ENCODE data around the gene HOXA4.

HOXA4 gene

GRCh38 chr7:27145914-27146412 lies 15.4 kb upstream of the HOXA4 start:
- Histone ChIP-seq H3K36me3 (replicated peaks; ENCODE audit: insufficient read depth, low read length) (no peaks in the 10 kb centered on the region), H3K4me1 (ENCODE audit: low read length) (no peaks in the 10 kb centered on the region), H3K9me2 (replicated peaks; ENCODE audit: insufficient read depth, low read length) (no peaks in the 10 kb centered on the region), H3K27ac (ENCODE audit: low read length) (no peak overlapping the region), H3K4me3 (ENCODE audit: low read length) (no peak overlapping the region), H3F3A (ENCODE audit: insufficient read depth, low read length) (no peaks in the 10 kb centered on the region), H3K79me2 (ENCODE audit: low read length) (no peaks in the 10 kb centered on the region), H3K9ac (ENCODE audit: low read length) (no peak overlapping the region), H3K9me3 (replicated peaks; ENCODE audit: insufficient read depth, low read length) (no peaks in the 10 kb centered on the region), H3K27me3 (replicated peaks; ENCODE audit: insufficient read depth, low read length) (peaks cover 34% of the 10 kb centered on the region), H2AFZ (ENCODE audit: low read length) (no peak overlapping the region), H3K4me2 (ENCODE audit: low read depth, low read length) (no peak overlapping the region), H4K20me1 (ENCODE audit: insufficient read depth, low read length) (no peaks in the 10 kb centered on the region)
- DNase-seq = no peak
- TF ChIP-seq EZH2phosphoT487 (IDR thresholded peaks at IDR 0.05; ENCODE audit: low read length) = no peak
- TF ChIP-seq, protein P1, sequence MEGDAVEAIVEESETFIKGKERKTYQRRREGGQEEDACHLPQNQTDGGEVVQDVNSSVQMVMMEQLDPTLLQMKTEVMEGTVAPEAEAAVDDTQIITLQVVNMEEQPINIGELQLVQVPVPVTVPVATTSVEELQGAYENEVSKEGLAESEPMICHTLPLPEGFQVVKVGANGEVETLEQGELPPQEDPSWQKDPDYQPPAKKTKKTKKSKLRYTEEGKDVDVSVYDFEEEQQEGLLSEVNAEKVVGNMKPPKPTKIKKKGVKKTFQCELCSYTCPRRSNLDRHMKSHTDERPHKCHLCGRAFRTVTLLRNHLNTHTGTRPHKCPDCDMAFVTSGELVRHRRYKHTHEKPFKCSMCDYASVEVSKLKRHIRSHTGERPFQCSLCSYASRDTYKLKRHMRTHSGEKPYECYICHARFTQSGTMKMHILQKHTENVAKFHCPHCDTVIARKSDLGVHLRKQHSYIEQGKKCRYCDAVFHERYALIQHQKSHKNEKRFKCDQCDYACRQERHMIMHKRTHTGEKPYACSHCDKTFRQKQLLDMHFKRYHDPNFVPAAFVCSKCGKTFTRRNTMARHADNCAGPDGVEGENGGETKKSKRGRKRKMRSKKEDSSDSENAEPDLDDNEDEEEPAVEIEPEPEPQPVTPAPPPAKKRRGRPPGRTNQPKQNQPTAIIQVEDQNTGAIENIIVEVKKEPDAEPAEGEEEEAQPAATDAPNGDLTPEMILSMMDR (IDR thresholded peaks at IDR 0.05; ENCODE audit: low read length) = no peak
- TF ChIP-seq EZH2 (optimal IDR thresholded peaks at IDR 0.05; ENCODE audit: low read depth, low read length) = no peak

- no peak overlapping the region for H2AFZ ChIP-seq (ENCODE audit: low read length)
- H4K20me1 ChIP-seq (ENCODE audit: insufficient read depth, low read length) = no peaks in the 10 kb centered on the region
- no peaks in the 10 kb centered on the region for H3K9me2 ChIP-seq (replicated peaks; ENCODE audit: insufficient read depth, low read length)
- no peaks in the 10 kb centered on the region for H3F3A ChIP-seq (ENCODE audit: insufficient read depth, low read length)
- no peak overlapping the region for H3K27ac ChIP-seq (ENCODE audit: low read length)
- no peaks in the 10 kb centered on the region for H3K9me3 ChIP-seq (replicated peaks; ENCODE audit: insufficient read depth, low read length)
- H3K27me3 ChIP-seq (replicated peaks; ENCODE audit: insufficient read depth, low read length) = peaks cover 34% of the 10 kb centered on the region
- H3K36me3 ChIP-seq (replicated peaks; ENCODE audit: insufficient read depth, low read length) = no peaks in the 10 kb centered on the region
- H3K4me2 ChIP-seq (ENCODE audit: low read depth, low read length) = no peak overlapping the region
- DNase-seq = no peak
- no peaks in the 10 kb centered on the region for H3K79me2 ChIP-seq (ENCODE audit: low read length)
- H3K4me1 ChIP-seq (ENCODE audit: low read length) = no peaks in the 10 kb centered on the region
- TF ChIP-seq EZH2 (optimal IDR thresholded peaks at IDR 0.05; ENCODE audit: low read depth, low read length) = no peak
- no peak for TF ChIP-seq EZH2phosphoT487 (IDR thresholded peaks at IDR 0.05; ENCODE audit: low read length)
- TF ChIP-seq, protein P1 (IDR thresholded peaks at IDR 0.05; ENCODE audit: low read length) = no peak
- H3K4me3 ChIP-seq (ENCODE audit: low read length) = no peak overlapping the region
- H3K9ac ChIP-seq (ENCODE audit: low read length) = no peak overlapping the region
Observed at GRCh38 chr7:27145165-27145913, 14.8 kb upstream of the HOXA4 start.

GRCh38 chr7:27144781-27145164 lies 14.2 kb upstream of the HOXA4 start:
- H3K4me1 ChIP-seq (ENCODE audit: low read length) = no peaks in the 10 kb centered on the region
- no peak overlapping the region for H2AFZ ChIP-seq (ENCODE audit: low read length)
- no peaks in the 10 kb centered on the region for H3K9me2 ChIP-seq (replicated peaks; ENCODE audit: insufficient read depth, low read length)
- no peaks in the 10 kb centered on the region for H3K36me3 ChIP-seq (replicated peaks; ENCODE audit: insufficient read depth, low read length)
- no peak overlapping the region for H3K4me2 ChIP-seq (ENCODE audit: low read depth, low read length)
- H3K9ac ChIP-seq (ENCODE audit: low read length) = no peak overlapping the region
- no peaks in the 10 kb centered on the region for H3K9me3 ChIP-seq (replicated peaks; ENCODE audit: insufficient read depth, low read length)
- peaks cover 34% of the 10 kb centered on the region for H3K27me3 ChIP-seq (replicated peaks; ENCODE audit: insufficient read depth, low read length)
- TF ChIP-seq EZH2phosphoT487 (IDR thresholded peaks at IDR 0.05; ENCODE audit: low read length) (no peak), EZH2 (optimal IDR thresholded peaks at IDR 0.05; ENCODE audit: low read depth, low read length) (no peak)
- TF ChIP-seq, protein P1 (IDR thresholded peaks at IDR 0.05; ENCODE audit: low read length) = no peak
- no peaks in the 10 kb centered on the region for H3K79me2 ChIP-seq (ENCODE audit: low read length)
- H3K4me3 ChIP-seq (ENCODE audit: low read length) = no peak overlapping the region
- no peak overlapping the region for H3K27ac ChIP-seq (ENCODE audit: low read length)
- H3F3A ChIP-seq (ENCODE audit: insufficient read depth, low read length) = no peaks in the 10 kb centered on the region
- DNase-seq = no peak
- H4K20me1 ChIP-seq (ENCODE audit: insufficient read depth, low read length) = no peaks in the 10 kb centered on the region
